Measurements from ENCODE around the gene CATSPER1.
"Not testable (repeated sequence)": the region's sequence is repeated elsewhere in the genome, so short reads cannot be mapped to it uniquely, and the experiment has no call there.

The CATSPER1 gene

DNA sequence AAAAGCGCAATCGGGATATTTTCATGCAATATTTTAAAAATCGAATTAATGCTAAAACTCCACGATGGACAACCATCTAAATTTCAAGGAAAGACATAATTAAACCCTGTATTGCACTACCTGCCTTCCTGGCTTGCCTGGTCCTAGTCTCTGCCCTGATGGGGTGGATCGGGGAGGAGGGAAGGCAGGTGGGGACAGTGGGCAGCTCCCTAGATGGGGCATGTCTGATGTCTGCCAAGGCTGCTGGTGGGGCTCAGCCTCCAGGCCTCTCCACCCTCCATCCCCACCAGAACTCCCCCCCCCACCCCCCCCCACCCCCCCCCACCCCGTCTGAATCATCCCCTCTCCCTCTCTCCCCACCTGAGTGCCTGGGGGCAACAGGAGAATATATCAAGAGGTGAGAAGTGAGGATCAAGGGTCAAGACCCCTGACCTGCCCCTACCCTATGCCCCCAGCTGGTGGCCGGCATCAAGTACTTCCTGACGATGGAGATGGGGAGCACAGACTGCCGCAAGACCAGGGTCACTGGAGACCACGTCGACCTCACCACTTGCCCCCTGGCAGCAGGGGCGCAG is 13.8 kb downstream of the CATSPER1 start:
- Histone ChIP-seq H3K4me1 (ENCODE audit: control insufficient read depth in 1 of 2, insufficient read depth in 2 of 2, low read length in 2 of 2) (no peaks in the 10 kb centered on the region), H3K27ac (ENCODE audit: low read depth, low read length) (no peak overlapping the region), H3K4me3 (ENCODE audit: low read depth in 1 of 2, low read length in 2 of 2) (no peak overlapping the region), H3K9ac (ENCODE audit: low read depth in 1 of 2, low read length in 2 of 2) (no peak overlapping the region), H3K36me3 (ENCODE audit: control insufficient read depth in 1 of 2, insufficient read depth in 2 of 2, low read length in 2 of 2) (no peaks in the 10 kb centered on the region), H3K27me3 (ENCODE audit: control insufficient read depth in 1 of 2, insufficient read depth in 2 of 2, low read length in 2 of 2) (peaks cover 28 to 33% of the 10 kb centered on the region in 2 donors), H3K9me3 (ENCODE audit: control insufficient read depth in 1 of 2, low read length in 2 of 2) (no peaks in the 10 kb centered on the region)

DNA sequence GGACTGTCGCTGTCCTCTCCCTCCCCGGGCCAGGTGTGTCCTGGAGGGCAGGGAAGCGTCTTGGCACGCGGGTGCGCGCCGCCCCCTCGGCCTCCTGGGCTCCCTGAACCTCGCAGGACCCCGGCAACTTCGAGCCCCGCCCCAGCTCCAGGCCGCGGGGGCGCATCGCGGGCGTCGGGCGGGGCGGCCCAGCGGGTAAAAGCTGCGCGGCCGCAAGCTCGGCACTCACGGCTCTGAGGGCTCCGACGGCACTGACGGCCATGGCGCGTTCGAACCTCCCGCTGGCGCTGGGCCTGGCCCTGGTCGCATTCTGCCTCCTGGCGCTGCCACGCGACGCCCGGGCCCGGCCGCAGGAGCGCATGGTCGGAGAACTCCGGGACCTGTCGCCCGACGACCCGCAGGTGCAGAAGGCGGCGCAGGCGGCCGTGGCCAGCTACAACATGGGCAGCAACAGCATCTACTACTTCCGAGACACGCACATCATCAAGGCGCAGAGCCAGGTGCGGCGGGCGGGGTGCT is 14.4 kb downstream of the CATSPER1 start, which contains the start of gene CST6:
CST6 (plus strand) TSS at position 224 of the 519 bp plus-strand sequence; CDS start at position 261, 37 bp downstream.
- peaks cover 28 to 33% of the 10 kb centered on the region in 2 donors for H3K27me3 ChIP-seq (ENCODE audit: control insufficient read depth in 1 of 2, insufficient read depth in 2 of 2, low read length in 2 of 2)
- no peak within 1 kb of the TSS for H3K27ac ChIP-seq (ENCODE audit: low read depth, low read length)
- H3K4me3 ChIP-seq (ENCODE audit: low read depth in 1 of 2, low read length in 2 of 2) = no peak within 1 kb of the TSS

DNA sequence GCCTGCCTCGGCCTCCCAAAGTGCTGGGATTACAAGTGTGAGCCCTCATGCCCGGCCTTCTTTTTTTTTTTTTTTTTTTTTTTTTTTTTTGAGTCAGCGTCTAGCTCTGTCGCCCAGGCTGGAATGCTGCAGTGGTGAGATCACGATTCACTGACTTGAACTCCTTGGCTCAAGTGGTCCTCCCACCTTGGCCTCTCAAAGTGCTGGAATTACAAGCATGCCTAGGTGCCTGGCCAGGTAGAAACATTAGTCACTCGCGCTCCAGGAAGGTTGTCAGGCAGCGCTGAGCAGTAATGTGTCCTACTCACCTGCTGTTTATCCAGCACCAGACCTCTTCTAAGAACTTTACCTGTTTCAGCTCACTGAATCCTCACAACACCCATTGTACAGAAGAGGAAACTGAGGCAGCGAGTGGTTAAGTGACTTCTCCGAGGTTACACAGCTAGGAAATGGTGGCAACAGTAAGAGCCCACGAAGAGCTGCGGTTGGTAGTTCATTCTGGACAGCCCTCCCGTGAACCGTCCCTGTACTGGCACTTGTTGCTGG is 15.0 kb downstream of the CATSPER1 start:
- no peak overlapping the region for H3K9ac ChIP-seq (ENCODE audit: low read depth in 1 of 2, low read length in 2 of 2)
- H3K4me3 ChIP-seq (ENCODE audit: low read depth in 1 of 2, low read length in 2 of 2) = no peak overlapping the region
- no peaks in the 10 kb centered on the region for H3K36me3 ChIP-seq (ENCODE audit: control insufficient read depth in 1 of 2, insufficient read depth in 2 of 2, low read length in 2 of 2)
- no peak overlapping the region for H3K27ac ChIP-seq (ENCODE audit: low read depth, low read length)
- no peaks in the 10 kb centered on the region for H3K4me1 ChIP-seq (ENCODE audit: control insufficient read depth in 1 of 2, insufficient read depth in 2 of 2, low read length in 2 of 2)
- H3K9me3 ChIP-seq (ENCODE audit: control insufficient read depth in 1 of 2, low read length in 2 of 2) = no peaks in the 10 kb centered on the region
- H3K27me3 ChIP-seq (ENCODE audit: control insufficient read depth in 1 of 2, insufficient read depth in 2 of 2, low read length in 2 of 2) = peaks cover 28 to 33% of the 10 kb centered on the region in 2 donors

More for the DNA sequence above, 14.4 kb downstream of the CATSPER1 start, which contains the start of gene CST6:
- no peaks in the 10 kb centered on the region for H3K36me3 ChIP-seq (ENCODE audit: control insufficient read depth in 1 of 2, insufficient read depth in 2 of 2, low read length in 2 of 2)
- no peak within 1 kb of the TSS for H3K9ac ChIP-seq (ENCODE audit: low read depth in 1 of 2, low read length in 2 of 2)
- H3K9me3 ChIP-seq (ENCODE audit: control insufficient read depth in 1 of 2, low read length in 2 of 2) = no peaks in the 10 kb centered on the region
- H3K4me1 ChIP-seq (ENCODE audit: control insufficient read depth in 1 of 2, insufficient read depth in 2 of 2, low read length in 2 of 2) = no peaks in the 10 kb centered on the region

DNA sequence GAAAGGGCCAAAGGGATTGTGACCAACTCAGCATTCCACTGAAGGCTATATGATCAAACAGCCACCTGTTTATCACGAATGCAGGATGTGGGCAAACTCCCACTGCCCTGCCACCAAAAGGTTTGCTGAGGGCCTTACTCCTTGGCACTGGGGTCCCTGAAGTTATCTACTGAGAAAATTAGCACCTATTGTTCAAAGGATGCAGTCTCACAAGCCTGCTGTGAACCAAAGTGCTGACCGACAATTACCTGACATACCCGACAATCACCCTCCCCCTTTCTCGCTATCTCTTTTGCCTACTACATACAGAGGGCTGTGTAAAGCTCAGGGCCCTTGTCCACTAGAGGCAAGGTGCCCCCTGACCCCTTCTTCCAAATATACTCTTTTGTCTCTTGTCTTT is 16.2 kb downstream of the CATSPER1 start:
- not testable (repeated sequence) for H3K9me3 ChIP-seq (ENCODE audit: control insufficient read depth in 1 of 2, low read length in 2 of 2); H3K27ac ChIP-seq (ENCODE audit: low read depth, low read length); H3K9ac ChIP-seq (ENCODE audit: low read depth in 1 of 2, low read length in 2 of 2); H3K36me3 ChIP-seq (ENCODE audit: control insufficient read depth in 1 of 2, insufficient read depth in 2 of 2, low read length in 2 of 2); H3K4me3 ChIP-seq (ENCODE audit: low read depth in 1 of 2, low read length in 2 of 2); H3K4me1 ChIP-seq (ENCODE audit: control insufficient read depth in 1 of 2, insufficient read depth in 2 of 2, low read length in 2 of 2)
- peaks cover 28 to 33% of the 10 kb centered on the region in 2 donors for H3K27me3 ChIP-seq (ENCODE audit: control insufficient read depth in 1 of 2, insufficient read depth in 2 of 2, low read length in 2 of 2)

DNA sequence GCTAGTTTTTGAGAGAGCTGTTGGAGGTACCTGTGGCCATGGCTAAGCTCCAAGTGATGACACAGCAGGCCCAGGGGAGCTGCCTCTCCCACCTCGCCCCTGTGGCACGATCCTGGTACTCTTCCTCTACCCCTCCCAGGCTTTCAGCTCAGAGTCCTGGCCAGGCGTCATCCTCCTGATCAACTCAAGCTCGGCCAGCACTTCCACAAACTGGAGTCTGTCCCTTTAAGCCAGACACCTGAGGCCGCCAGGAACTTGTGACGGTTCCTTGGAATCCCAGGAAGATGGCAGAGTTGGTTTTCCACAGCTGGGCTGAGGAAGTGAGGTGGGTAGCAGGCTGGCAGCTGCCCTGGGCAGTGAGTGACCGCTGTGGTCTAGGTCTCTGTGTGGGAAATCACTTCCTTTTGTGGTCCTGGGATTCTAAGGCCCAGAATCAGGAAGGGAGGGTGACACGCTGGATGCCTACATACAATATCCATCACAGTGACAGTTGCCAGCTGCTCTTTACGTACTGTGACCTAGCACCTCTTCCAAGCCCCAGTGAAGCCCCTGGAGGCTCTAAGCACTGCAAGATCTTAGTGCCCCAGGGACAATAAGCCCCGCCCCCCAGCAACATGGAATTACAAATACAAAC is 17.7 kb downstream of the CATSPER1 start:
- Histone ChIP-seq H3K9ac (ENCODE audit: low read depth in 1 of 2, low read length in 2 of 2) (no peak overlapping the region), H3K4me1 (ENCODE audit: control insufficient read depth in 1 of 2, insufficient read depth in 2 of 2, low read length in 2 of 2) (peaks cover 0 to under 1% of the 10 kb centered on the region in 2 donors), H3K4me3 (ENCODE audit: low read depth in 1 of 2, low read length in 2 of 2) (no peak overlapping the region), H3K27ac (ENCODE audit: low read depth, low read length) (no peak overlapping the region), H3K9me3 (ENCODE audit: control insufficient read depth in 1 of 2, low read length in 2 of 2) (no peaks in the 10 kb centered on the region), H3K36me3 (ENCODE audit: control insufficient read depth in 1 of 2, insufficient read depth in 2 of 2, low read length in 2 of 2) (peaks cover 8 to 11% of the 10 kb centered on the region in 2 donors), H3K27me3 (ENCODE audit: control insufficient read depth in 1 of 2, insufficient read depth in 2 of 2, low read length in 2 of 2) (peaks cover 25 to 29% of the 10 kb centered on the region in 2 donors)

DNA sequence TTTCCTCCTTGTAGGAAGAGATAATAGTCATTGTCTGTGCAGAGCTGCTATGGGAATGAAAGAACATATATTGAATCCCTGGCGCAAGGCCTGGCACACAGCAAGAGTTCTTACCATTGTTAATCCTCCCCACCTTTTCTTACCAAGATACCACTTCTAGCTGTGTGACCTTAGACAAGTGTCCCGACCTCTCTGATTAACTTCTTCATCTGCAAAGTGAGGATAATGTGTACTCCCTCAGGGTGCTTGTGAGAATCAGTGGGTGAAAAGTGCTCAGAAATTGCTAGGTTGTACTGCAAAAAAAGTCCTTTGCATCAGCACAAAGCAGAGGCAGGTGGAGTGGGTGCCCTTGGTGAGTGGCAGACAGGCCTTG is 18.2 kb downstream of the CATSPER1 start:
- no peaks in the 10 kb centered on the region for H3K9me3 ChIP-seq (ENCODE audit: control insufficient read depth in 1 of 2, low read length in 2 of 2)
- H3K9ac ChIP-seq (ENCODE audit: low read depth in 1 of 2, low read length in 2 of 2) = no peak overlapping the region
- H3K36me3 ChIP-seq (ENCODE audit: control insufficient read depth in 1 of 2, insufficient read depth in 2 of 2, low read length in 2 of 2) = peaks cover 8 to 11% of the 10 kb centered on the region in 2 donors
- no peak overlapping the region for H3K27ac ChIP-seq (ENCODE audit: low read depth, low read length)
- no peak overlapping the region for H3K4me3 ChIP-seq (ENCODE audit: low read depth in 1 of 2, low read length in 2 of 2)
- peaks cover 4 to 6% of the 10 kb centered on the region in 2 donors for H3K4me1 ChIP-seq (ENCODE audit: control insufficient read depth in 1 of 2, insufficient read depth in 2 of 2, low read length in 2 of 2)
- H3K27me3 ChIP-seq (ENCODE audit: control insufficient read depth in 1 of 2, insufficient read depth in 2 of 2, low read length in 2 of 2) = peaks cover 20 to 24% of the 10 kb centered on the region in 2 donors

DNA sequence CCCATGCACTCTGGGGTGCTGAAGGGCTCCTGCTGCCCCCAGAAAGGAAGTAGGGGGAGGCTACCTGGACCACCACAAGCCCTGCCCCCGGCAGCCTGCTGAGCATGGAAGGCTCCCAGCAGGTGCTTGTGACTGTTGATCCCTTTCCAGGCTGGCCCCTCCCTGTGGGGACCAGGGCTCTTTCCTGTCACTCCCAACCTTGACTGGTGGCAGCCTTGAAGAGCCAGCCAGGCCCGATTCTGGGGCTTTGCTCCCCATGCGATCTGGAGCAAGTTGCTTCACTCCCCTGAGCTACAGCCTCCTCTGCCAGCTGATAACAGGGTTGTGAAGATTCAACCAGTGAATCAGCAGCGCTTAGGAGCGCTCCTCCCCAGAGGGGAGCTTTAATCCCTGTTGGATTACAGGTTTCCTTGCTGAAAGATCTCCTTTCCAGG is 19.1 kb downstream of the CATSPER1 start:
- H3K9me3 ChIP-seq (ENCODE audit: control insufficient read depth in 1 of 2, low read length in 2 of 2) = no peaks in the 10 kb centered on the region
- H3K9ac ChIP-seq (ENCODE audit: low read depth in 1 of 2, low read length in 2 of 2) = no peak overlapping the region
- H3K4me1 ChIP-seq (ENCODE audit: control insufficient read depth in 1 of 2, insufficient read depth in 2 of 2, low read length in 2 of 2) = peaks cover 7 to 10% of the 10 kb centered on the region in 2 donors
- H3K4me3 ChIP-seq (ENCODE audit: low read depth in 1 of 2, low read length in 2 of 2) = no peak overlapping the region
- peaks cover 13 to 17% of the 10 kb centered on the region in 2 donors for H3K27me3 ChIP-seq (ENCODE audit: control insufficient read depth in 1 of 2, insufficient read depth in 2 of 2, low read length in 2 of 2)
- H3K36me3 ChIP-seq (ENCODE audit: control insufficient read depth in 1 of 2, insufficient read depth in 2 of 2, low read length in 2 of 2) = peaks cover 8 to 11% of the 10 kb centered on the region in 2 donors
- H3K27ac ChIP-seq (ENCODE audit: low read depth, low read length) = no peak overlapping the region

DNA sequence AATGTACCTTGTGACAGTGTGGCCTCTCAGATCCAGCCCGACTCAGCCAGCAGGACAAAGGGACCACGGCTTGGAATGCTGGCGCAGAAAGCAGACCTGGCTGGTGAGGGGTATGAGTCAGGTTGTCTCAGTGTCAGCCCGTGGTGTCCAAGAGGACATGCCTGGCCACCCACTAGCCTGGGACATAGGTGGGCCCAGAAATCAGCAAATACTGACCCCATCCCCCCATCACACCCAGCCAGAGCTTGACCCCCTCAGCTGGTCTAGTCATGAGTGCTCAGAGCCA is 19.4 kb downstream of the CATSPER1 start:
- Histone ChIP-seq H3K9ac (ENCODE audit: low read depth in 1 of 2, low read length in 2 of 2) (no peak overlapping the region), H3K4me1 (ENCODE audit: control insufficient read depth in 1 of 2, insufficient read depth in 2 of 2, low read length in 2 of 2) (peaks cover 7 to 10% of the 10 kb centered on the region in 2 donors), H3K4me3 (ENCODE audit: low read depth in 1 of 2, low read length in 2 of 2) (no peak overlapping the region), H3K9me3 (ENCODE audit: control insufficient read depth in 1 of 2, low read length in 2 of 2) (no peaks in the 10 kb centered on the region), H3K27ac (ENCODE audit: low read depth, low read length) (no peak overlapping the region), H3K36me3 (ENCODE audit: control insufficient read depth in 1 of 2, insufficient read depth in 2 of 2, low read length in 2 of 2) (peaks cover 8 to 11% of the 10 kb centered on the region in 2 donors), H3K27me3 (ENCODE audit: control insufficient read depth in 1 of 2, insufficient read depth in 2 of 2, low read length in 2 of 2) (peaks cover 9 to 14% of the 10 kb centered on the region in 2 donors)

DNA sequence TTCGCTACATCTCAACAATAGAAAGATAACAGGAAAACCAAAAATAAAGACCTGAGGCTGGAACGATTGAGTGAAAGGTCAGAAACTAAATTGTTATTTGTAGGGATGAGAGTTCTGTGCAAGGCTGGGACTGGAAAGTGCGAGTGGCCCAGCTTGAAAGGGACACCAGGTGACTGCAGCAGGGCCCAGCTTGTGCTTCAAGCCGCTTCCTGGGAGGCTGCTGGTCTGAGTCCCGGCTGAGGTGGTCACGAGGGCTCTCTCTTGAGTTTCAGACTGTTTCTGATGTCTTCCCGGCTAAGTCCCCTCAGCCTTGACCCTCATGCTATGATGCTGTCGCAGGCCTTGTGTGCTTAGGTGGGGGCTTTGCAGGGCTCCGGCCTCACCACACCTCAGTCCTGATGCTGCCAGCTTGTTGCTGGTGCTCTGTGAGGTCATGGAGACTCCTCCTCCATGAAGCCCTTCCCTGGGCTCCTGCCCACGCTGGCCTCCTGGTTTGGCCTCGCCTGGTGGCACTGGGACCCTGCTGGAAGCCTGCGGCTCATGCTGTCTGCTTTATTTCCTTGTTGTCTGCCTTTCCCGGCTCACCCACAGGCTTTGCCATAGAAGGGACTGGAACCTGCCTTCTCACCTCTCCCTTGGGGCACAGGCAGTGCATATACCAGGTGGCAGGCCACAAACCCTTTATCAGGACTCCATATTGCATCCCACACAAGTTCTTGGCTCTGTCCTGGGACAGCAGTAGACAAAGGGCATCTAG is 20.0 kb downstream of the CATSPER1 start:
- Histone ChIP-seq H3K4me1 (ENCODE audit: control insufficient read depth in 1 of 2, insufficient read depth in 2 of 2, low read length in 2 of 2) (peaks cover 7 to 10% of the 10 kb centered on the region in 2 donors), H3K27ac (ENCODE audit: low read depth, low read length) (no peak overlapping the region), H3K27me3 (ENCODE audit: control insufficient read depth in 1 of 2, insufficient read depth in 2 of 2, low read length in 2 of 2) (peaks cover 4 to 8% of the 10 kb centered on the region in 2 donors), H3K9ac (ENCODE audit: low read depth in 1 of 2, low read length in 2 of 2) (no peak overlapping the region), H3K9me3 (ENCODE audit: control insufficient read depth in 1 of 2, low read length in 2 of 2) (no peaks in the 10 kb centered on the region), H3K4me3 (ENCODE audit: low read depth in 1 of 2, low read length in 2 of 2) (no peak overlapping the region), H3K36me3 (ENCODE audit: control insufficient read depth in 1 of 2, insufficient read depth in 2 of 2, low read length in 2 of 2) (peaks cover 8 to 11% of the 10 kb centered on the region in 2 donors)

DNA sequence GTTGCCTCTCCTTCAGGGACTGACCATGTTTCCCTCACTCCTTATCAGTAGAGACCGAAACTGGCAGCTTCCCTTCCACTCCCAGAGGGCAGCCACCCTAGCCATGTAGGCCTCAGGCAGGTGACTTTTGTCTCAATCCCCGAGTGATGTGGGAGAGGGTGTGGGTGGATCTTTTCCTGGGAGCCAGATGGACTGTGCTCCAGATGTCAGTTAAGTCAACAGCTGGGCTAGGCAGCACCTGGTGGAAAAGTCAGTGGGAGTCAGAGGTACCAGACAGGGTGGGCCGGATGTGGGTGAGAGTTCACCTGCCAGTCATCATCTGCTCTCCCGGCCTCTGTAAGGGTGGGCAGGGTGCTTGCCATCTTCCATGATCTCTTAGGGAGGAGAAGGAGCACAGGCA is 22.1 kb downstream of the CATSPER1 start:
- Histone ChIP-seq H3K9me3 (ENCODE audit: control insufficient read depth in 1 of 2, low read length in 2 of 2) (no peaks in the 10 kb centered on the region), H3K4me1 (ENCODE audit: control insufficient read depth in 1 of 2, insufficient read depth in 2 of 2, low read length in 2 of 2) (peaks cover 10 to 16% of the 10 kb centered on the region in 2 donors), H3K9ac (ENCODE audit: low read depth in 1 of 2, low read length in 2 of 2) (no peak overlapping the region), H3K4me3 (ENCODE audit: low read depth in 1 of 2, low read length in 2 of 2) (no peak overlapping the region), H3K36me3 (ENCODE audit: control insufficient read depth in 1 of 2, insufficient read depth in 2 of 2, low read length in 2 of 2) (peaks cover 15 to 23% of the 10 kb centered on the region in 2 donors), H3K27ac (ENCODE audit: low read depth, low read length) (no peak overlapping the region), H3K27me3 (ENCODE audit: control insufficient read depth in 1 of 2, insufficient read depth in 2 of 2, low read length in 2 of 2) (no peaks in the 10 kb centered on the region)

Measured in duodenal mucosa (tissue), 2 donors.